ENCODE results near the gene ZNF277.

DNA sequence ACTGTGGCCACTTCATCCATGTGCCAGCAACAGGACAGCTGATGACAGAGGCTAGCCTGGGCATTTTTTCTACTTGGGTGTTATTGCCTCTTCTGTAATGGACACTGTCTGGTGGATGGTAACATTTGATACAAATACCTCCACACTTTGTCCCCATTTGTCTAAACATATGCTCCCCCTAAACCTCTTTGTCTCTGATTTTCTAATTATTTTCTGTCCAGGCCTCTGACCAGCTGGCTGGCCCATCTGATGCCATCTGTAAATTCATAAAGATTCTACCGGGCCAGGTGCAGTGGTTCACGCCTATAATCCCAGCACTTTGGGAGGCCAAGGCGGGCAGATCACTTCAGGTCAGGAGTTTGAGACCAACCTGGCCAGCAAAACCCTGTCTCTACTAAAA, 159.1 kb downstream of the ZNF277 start:
- TF ChIP-seq POLR2AphosphoS5 (IDR thresholded peaks at IDR 0.05; ENCODE audit: insufficient read depth, low read depth, low read length) (no peak), POLR2A (IDR thresholded peaks at IDR 0.05; ENCODE audit: low read depth, low read length) (no peak), EZH2 (IDR thresholded peaks at IDR 0.05; ENCODE audit: borderline replicate concordance, low read depth, low read length, severe bottlenecking) (no peak), MYC (IDR thresholded peaks at IDR 0.05; ENCODE audit: low read depth, low read length) (no peak), FOS (IDR thresholded peaks at IDR 0.05; ENCODE audit: borderline replicate concordance, insufficient read depth, low read length) (no peak)
- TF ChIP-seq, protein P1, sequence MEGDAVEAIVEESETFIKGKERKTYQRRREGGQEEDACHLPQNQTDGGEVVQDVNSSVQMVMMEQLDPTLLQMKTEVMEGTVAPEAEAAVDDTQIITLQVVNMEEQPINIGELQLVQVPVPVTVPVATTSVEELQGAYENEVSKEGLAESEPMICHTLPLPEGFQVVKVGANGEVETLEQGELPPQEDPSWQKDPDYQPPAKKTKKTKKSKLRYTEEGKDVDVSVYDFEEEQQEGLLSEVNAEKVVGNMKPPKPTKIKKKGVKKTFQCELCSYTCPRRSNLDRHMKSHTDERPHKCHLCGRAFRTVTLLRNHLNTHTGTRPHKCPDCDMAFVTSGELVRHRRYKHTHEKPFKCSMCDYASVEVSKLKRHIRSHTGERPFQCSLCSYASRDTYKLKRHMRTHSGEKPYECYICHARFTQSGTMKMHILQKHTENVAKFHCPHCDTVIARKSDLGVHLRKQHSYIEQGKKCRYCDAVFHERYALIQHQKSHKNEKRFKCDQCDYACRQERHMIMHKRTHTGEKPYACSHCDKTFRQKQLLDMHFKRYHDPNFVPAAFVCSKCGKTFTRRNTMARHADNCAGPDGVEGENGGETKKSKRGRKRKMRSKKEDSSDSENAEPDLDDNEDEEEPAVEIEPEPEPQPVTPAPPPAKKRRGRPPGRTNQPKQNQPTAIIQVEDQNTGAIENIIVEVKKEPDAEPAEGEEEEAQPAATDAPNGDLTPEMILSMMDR (IDR thresholded peaks at IDR 0.05; ENCODE audit: extremely low read depth in 1 of 2, insufficient read depth in 1 of 2, low read depth in 1 of 2, low read length in 2 of 2) = no peak
- TF ChIP-seq, protein P2, sequence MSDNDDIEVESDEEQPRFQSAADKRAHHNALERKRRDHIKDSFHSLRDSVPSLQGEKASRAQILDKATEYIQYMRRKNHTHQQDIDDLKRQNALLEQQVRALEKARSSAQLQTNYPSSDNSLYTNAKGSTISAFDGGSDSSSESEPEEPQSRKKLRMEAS (IDR thresholded peaks at IDR 0.05; ENCODE audit: insufficient read depth, insufficient read length) = no peak

Measured in endothelial cell of umbilical vein (primary cell).